HK-2 (cell line): ENCODE results near the gene BBX.

Experiments
- DNase-seq: peaks from one replicate; pipeline ENCODE4 v3.0.0-alpha.2; 2018; ENCODE audit not compliant: unreplicated experiment

The BBX gene

DNA sequence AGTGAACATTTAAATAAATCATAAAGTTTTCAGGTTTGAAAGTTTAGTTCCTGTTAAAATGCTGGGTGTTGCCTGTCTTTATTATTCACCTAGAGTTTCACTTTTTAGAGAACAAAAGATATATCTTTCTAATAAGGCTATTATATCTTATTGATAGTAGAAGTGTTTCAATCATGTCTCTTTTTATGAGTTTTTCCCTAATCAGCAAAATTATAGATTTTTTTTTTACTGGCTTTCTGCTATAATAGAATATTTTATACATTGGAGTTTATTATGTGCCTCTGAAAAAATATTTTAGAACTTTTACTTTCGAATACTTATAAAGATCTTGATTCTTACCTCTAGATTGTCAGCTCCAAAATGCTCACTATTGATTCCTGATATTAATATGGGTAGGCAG is 131.5 kb downstream of the BBX start:
- DNase-seq = no peak

DNA sequence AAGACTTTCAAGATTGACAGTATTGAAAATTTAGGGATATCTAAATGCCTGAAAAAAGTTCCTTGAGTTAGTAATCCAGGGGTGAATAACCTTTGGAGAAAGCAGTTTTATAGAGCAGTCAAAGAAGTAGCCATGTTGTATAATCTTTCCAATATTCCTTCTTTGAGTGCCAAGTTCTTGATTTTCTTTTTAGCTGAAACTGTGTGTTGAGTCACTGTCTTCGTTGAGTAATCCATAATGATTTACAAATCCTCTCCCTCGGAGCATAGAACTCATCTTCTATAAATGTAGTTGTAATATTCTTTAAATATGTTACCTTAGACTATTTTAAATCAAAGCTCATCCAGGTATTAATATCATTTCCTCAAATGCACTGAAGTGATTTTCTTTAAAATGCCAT is 135.2 kb downstream of the BBX start:
- DNase-seq = no peak

GRCh38 chr3:107660306-107660976 is 137.7 kb downstream of the BBX start:
- DNase-seq = no peak

- DNase-seq = no peak
Observed at GRCh38 chr3:107661447-107662123, 138.8 kb downstream of the BBX start.

GRCh38 chr3:107662124-107662507 is 139.4 kb downstream of the BBX start:
- no peak for DNase-seq

- no peak for DNase-seq
Observed at GRCh38 chr3:107662586-107662985, 139.8 kb downstream of the BBX start.

DNA sequence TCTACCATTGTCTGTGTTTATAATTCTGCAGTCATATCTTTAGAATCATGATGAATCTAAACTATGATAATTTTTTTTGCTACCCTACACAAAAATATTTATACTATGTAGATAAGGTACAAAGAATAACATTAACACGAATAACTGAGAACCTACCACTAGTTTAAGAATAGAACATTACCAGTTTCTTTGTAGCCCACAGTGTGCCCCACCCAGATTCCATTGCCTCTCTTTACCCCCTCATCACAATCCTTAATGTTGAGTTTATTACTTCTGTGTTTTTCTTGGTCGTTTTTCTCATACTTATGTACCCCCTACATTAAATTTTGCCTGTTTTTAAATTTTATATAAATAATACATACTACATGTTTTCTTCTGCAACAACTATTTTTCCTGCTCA is 140.5 kb downstream of the BBX start:
- no peak for DNase-seq

GRCh38 chr3:107664614-107665013 is 141.9 kb downstream of the BBX start:
- DNase-seq = no peak

DNA sequence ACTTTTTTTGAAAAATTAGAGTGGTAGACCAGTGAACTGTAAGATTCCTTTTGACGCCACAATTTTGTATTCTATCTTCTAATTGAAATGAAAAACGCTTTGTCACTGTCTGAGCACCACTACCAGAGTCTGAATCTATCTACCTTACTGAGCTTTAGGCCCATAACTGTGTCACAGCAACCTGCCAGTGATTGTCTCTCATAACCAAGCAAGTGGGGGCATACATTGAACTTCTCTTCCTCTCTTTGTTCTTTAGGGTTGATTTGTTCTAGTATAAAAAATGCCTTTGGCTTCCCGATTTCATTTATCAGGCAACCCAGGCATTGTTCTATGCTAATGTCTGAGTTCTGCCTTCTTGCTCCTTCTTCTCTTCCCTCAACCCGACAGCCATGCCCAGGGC is 142.6 kb downstream of the BBX start:
- DNase-seq = no peak

GRCh38 chr3:107666853-107667252 is 144.1 kb downstream of the BBX start:
- no peak for DNase-seq

GRCh38 chr3:107668416-107668815 is 145.7 kb downstream of the BBX start:
- no peak for DNase-seq

DNA sequence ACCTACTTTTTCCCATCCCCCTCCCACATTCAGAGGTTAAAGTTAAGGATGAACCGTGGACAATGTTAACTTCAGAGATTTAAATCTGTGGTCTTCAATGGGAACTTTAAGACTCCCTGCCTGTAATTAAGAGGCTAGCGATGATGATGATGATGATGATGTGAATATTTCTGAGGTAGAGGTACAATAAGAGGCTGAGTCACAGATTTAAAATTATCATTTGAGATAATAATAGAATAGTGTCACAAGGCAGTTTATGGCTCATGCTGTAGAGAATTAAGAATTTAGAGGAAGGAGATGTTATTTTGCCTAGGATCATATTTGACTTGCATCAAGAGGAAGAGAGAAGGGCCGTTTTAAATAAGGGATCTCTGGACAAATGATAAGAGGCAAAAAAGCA is 146.2 kb downstream of the BBX start:
- no peak for DNase-seq

- DNase-seq = no peak
Observed at GRCh38 chr3:107669669-107670068, 146.9 kb downstream of the BBX start.

GRCh38 chr3:107670986-107671385 is 148.2 kb downstream of the BBX start:
- DNase-seq = no peak

DNA sequence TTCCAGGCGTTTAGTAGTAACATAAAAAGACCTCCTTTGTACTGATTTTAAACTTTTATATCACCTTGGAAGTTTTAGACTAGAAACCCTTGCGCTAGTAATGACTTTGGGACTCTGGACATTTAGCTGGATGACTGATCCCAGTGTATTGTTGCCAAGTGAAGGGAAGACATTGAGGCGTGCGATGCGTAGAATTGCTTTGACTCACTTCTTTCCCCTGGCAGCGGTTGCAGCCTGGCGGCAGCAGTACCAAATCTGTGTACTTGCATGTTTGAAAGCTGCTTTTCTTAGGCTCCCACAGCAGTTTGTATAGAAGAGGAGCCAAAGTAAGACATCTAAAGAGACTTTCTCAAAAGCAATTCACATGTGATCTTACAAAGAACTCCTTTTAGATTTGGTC is 151.6 kb downstream of the BBX start:
- DNase-seq = no peak

DNA sequence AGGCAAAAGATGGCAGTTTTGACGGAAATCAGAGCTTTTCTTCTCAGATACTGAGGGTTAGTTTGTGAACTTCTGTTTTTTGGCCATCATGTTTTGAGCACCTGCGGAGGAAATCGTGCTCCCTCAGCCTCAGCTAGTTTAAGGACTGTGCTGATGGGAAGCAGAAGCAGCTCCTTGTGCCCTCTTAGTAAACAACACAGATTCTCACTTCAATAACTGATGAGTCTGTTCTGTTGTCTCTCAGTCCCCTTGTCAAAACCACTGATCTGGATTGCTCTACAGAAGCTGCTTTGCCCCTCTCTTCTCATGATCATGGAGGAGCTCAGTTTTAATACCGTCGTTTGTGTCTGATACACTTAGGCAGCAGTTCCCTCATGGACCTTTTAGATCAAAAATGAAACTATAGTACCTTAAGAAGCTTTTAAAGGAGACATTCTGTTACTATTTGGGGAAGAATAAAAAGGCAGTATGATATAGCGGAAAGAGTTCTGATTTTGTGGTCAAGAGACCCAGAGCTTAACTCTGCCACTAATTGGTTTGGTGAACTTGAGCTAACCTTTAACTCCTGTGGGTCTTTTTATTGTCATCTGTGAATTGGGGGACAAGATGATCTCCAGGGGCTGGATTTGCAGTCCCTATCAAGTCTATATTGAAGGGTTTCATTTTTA is 152.6 kb downstream of the BBX start:
- no peak for DNase-seq

DNA sequence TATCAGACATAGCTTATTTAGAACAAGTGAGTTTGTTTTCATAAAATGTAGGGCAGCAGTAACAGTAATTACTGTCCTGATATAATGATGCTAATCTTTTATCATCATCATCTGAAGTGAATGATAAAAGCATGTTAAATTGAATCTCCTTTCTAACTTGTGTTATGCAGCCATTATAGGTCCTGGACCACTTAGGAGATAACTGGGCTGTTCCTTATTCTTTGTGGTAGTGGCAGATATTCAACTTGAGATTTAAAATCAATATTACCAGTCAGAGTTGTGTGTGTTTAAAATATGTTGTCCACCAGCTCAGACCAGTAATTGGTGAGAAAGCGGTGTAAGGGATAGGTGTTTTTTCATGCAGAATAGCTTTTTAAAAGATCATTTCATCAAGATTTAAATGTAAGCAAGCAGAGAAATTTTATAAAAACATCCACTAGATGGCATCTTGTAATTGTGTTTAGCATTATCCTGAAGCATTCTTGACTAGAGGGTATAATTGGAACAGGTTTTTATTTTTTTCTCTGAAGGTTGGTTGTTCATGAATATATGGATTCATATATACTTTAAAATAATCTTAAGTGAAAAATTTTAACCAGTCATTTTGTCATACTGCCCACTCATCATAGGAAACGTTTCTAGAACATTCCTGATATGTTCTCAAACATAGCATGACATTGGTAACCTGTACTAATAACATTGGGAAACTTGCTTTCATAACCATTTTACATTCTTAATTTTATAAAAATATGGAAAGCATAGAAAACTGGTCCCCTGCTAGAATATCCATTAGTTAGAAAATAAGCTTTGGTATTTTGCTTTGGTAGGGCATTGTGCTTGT is 153.9 kb downstream of the BBX start:
- no peak for DNase-seq

GRCh38 chr3:107679921-107680320 is 157.2 kb downstream of the BBX start:
- no peak for DNase-seq

GRCh38 chr3:107680698-107681097 is 157.9 kb downstream of the BBX start:
- DNase-seq = no peak

- no peak for DNase-seq
Observed at GRCh38 chr3:107681396-107681795, 158.6 kb downstream of the BBX start.

- no peak for DNase-seq
Observed at GRCh38 chr3:107682580-107682979, 159.8 kb downstream of the BBX start.

DNA sequence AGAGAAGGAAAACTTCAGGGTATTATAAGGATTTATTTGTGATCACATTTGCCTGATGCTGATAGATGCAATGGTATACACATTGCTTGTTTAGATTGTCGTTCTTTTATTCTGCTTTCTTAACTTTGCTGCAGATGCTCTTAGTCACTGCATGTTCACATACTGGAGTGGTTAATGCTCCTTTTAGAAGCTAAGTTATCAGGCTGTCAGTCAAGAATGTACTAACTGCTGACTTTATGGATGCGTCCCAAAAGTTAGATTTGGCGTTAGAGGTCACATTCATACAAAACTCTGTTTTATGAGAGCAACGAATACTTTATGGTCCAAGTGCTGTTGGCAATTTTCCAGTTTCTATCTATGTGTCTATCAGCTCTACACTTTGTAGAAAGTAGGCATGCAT is 160.7 kb downstream of the BBX start:
- no peak for DNase-seq
